HG03469 (cell line): ENCODE results near the gene RGS3.
"Not testable (repeated sequence)": the region's sequence is repeated elsewhere in the genome, so short reads cannot be mapped to it uniquely, and the experiment has no call there.

Experiments
- ATAC-seq: cut with Tn5 transposase; IDR thresholded peaks from one replicate; pipeline ENCODE4 v1.9.1; 2021; ENCODE audit warnings: mild to moderate bottlenecking, moderate library complexity, moderate number of reproducible peaks; ENCODE audit not compliant: unreplicated experiment

Gene RGS3

DNA sequence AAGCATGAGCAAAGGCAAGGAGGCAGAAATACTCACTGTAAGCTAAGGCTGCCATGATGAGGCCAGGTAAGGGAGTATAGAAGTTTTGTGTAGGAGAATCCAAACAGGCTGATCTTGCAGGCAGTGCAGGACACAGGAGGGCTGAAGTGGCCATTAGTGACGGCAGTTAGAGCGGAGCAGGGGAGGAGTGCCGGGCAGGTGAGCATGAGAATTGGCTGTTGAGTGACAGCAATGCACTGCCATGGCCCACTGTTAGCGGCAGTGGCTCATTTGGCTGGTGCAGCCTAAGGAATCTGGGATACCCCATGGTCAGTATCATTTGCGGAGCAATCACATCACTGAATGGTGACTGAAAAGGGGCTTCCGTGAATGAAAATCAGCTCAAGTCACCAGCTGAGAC is 22.8 kb downstream of the RGS3 start:
- no peak for ATAC-seq

DNA sequence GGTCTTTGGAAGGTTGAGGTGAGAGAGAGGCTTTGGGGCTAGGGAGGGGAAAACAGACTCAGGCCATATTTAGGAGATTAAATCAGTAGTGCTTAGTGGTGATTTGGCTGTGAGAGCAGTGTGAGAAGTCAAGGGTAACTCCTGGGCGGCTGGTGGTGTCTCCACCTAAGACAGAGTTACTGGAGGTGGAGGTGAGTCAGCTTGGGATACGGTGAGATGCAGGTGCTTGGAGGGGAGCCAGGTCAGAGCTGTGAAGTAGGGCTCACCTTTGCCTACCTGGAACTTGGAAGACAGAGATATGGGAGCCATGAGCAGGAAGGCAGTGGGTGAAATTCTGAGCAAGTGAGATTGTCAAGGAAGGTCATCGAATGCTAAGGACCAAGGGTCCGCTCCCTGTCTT is 24.5 kb downstream of the RGS3 start:
- no peak for ATAC-seq

DNA sequence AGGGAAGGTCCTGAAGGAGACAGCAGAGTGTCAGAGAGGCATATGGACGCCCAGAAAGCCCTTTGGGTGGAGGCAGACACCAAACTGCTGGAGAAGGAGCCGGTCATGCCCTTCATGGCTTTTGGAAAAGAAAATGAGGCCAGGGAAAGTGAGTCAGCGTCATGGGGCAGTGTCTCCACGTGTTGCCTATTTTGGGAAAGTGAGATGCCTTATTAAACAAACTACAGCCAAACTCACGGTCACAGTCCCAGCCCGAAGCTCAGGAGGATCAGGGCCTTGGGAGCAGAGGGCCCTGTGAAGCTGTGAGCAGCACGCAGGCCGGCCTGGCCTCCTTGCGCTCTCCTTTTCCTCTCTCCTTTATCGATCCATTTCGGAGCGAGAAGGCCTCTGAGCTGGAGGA is 25.0 kb downstream of the RGS3 start:
- ATAC-seq: no peak

DNA sequence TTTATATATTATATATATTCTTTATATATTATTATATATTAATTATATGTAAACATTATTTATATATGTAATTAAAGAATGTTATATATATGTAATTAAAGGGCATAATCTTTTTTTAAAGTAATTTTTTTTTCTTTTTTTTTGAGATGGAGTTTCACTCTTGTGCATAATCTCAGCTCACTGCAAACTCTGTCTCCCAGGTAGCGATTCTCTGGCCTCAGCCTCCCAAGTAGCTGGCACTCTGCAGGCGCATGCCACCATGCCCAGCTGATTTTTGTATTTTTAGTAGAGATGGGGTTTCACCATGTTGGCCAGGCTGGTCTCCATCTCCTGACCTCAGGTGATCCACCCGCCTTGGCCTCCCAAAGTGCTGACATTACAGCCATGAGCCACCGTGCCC is 27.6 kb downstream of the RGS3 start:
- ATAC-seq: not testable (repeated sequence)

DNA sequence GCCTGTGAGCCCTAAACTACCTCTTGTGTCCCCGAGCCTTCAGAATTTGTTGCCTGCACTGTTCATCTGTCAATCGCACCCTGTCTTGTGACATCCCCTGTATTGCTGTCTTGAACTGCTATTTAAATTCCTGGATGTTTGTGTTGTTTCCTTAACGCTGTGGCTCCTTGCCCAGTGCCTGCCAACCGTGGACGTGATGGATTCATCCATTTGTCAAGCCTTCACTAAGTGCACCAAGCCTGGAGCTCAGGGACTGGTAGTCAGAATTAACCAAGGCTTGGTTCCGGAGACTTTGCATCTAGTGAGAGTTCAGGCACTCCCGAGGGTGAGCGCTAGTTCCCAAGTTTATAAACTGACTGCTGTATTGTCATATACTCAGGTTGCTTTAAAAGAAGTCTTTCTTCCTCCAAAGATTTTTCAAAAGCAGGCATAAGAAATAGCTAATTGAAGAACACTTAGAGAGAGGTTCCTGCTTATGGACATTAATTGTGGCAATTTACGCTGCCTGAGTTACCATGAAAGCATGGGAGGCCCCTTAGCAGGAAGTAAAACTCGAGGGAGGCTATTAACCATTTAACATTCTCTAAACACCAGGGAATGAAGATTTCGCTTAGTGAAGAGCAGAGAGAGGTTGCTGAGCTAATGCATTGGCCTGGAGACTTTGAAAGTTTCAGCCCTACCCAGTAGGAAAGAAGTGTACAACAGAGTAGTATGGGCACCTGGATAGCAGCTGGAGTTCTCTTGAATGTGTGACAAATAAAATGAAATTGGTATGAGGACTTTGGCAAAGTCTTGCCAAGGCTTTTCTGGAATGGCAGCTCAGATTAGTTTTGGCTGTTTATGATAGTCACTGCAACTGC is 29.0 kb downstream of the RGS3 start:
- ATAC-seq: no peak

DNA sequence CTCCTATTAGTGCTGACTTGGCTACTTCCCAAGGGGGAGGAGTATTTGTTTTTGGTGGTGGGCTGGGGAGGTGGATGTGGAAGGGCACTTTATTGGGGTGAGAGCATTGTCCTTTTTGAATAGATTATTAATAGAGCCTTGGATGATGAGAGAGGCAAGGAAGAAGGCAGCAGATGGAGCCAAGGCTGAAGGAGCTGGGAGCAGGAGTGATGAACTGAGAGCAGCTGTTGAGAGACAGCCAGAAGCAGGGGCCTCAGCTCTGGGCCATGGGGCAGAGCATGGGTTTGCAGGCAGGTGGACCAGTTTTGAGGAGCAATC is 29.6 kb downstream of the RGS3 start:
- no peak for ATAC-seq

DNA sequence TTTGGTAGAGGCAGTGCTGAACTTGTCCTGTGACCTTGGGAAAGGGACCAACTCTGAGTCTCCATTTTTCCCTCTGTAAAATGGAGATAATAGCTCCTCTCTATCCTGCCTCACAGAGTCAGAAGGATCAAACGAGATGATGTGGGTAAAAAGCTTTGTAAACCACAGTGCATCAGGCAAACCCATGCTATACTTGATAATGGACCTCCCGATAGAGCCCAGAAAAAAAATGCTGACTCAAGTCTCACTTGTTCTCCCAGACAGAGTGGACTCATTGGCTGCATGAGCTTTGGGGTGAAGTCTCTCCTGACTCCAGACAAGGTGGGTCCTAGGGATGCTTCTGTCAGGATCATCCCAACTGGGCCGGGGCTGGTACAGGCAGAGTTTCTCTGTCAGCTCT is 32.0 kb downstream of the RGS3 start:
- no peak for ATAC-seq

DNA sequence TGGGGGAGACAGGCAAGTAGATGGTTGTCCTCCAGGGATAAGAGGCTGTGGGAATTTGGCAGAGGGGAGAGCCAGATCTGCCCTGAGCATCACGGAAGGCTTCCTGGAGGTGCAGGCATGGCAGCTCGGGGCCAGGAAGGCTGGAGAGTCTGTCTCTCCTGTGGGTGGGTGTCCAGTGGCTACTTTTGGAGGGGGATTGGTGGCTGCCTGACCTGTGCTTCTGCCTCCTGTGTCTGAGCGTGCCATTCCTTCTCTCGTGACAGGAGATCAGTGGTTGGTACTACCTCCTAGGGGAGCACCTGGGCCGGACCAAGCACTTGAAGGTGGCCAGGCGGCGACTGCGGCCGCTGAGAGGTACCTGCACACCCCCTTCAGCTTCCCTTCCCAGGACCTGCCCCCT is 33.5 kb downstream of the RGS3 start:
- no peak for ATAC-seq

DNA sequence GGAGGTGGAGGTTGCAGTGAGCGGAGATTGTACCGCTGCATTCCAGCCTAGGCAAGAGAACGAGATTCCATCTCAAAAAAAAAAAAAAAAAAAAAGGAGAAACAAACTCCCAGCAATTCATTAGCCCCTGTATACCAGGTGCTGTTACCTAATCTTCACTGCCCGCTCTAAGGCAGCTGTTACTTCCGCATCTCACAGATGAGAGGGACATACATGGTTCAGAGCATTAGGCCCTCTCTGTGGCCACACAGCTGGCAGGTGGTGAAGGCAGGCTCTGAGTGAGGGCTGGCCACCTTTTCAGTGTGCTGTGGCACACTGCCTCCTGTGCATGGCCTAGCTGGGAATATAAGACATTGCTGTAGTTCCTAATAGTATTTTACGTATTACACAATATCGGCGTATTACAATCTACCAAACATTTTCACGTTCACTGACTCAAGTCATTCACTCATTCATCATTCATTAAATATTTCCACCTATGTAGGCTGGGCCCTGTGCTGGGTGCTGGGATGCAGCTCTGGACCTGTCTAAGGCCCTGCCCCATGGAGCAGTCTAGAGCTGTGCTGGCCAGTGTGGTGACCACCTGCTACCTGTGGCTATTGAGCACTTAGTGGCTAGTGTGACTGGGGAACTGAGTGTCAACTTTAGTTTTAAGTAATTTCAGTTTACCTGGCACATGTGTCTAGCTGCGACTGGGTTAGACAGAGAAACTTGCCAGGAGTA is 35.8 kb downstream of the RGS3 start:
- no peak for ATAC-seq

DNA sequence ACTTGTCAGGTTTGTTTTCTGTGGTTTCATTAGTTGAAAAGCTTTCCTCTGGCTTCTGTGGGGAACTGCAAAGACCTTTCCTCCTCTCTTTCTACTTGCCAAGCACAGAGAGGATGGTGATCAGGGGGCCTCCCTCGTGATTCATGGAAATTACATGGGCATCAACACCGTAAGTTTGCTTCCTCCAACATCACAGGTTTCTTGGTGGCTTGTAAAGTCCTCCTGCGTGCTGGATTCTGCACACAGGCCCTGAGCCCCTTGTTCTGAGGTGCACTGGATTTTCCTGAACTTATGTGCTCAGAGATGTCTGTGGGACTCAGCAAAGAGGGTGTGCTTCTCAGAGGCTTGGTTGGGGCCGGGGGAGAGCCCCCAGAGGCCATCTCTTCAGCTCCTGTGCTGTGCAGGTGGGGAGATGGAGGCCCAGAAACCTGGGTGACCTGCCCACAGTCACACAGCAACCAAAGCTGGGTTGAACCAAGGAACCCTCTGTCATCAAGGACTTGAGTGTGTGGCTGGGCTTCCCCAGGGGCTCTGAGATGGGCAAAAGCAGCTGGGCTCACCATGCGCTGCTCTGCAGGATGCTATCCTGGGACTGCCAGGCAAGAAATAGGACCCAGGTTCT is 36.5 kb downstream of the RGS3 start:
- ATAC-seq: no peak

DNA sequence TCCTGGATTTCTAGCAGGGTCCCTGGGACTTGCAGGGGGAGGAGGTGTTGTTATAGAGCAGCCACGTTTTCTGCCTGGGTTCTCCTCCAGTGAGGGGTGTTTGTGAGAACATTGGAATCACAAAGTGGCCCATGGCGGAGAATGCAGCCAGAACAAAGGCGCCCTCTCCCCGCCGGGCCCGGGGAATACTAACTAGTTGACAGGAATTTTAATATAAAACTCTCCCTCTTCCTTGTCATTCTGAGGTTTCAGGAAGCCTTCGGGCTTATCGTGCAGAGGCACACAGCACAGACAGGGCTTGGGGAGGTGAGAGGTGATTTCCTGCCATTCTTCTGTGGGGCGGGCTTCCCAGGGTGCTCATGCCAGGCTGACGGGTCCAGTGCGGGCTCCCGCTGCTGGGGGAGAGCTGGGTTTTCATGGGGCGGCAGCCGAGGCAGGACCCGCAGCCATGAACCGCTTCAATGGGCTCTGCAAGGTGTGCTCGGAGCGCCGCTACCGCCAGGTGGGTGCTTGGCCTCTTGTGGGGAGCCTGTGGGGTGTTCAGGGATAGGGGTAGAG is 37.7 kb downstream of the RGS3 start:
- no peak for ATAC-seq

DNA sequence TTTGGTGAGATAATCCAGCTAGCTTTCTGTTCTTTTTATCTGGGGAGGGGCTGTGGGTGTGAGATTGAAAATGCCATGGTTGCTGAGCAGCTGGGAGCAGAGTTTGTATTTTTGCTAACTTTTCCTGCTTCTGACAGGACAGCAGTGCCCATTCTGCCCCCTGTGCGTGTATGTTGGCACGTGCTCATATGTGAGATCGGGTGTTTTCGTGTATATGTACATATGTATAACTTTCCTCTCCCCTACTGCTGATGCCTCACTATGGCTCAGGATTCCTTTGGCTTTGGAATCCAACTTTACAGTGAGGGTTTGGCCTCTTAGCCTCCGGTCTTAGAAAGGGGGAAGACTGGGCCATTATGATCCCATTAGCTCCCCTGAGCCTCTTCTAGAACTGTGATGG is 38.3 kb downstream of the RGS3 start:
- no peak for ATAC-seq

DNA sequence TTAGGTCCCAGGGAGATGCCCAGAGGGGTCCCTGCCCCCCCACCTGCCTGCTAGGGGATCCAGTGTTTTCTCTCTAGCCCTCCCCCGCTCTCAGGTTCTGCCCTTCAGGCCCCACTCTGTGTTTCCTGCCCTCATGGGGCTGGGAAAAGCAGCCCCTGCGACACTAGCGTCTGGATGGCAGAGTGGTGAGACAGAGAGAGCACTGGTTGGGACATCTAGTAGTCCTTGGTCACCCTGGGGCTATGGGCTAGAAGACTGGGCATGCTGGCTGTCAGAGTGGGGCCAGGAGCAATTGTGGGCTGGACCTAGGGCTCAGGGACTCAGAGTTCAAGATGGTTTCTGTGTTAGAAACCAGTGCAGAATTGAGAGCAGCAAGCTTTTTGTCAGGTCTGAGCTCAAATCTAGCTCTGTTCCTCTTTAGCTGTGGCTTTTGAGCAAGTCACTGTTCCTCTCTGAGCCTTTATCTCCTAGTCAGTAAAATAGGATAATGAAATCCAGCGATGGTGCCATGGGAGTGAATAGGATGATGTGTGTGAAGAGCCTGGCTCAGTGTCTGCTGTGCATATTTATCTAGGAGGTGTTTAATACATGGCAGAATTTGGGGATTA is 39.0 kb downstream of the RGS3 start:
- ATAC-seq: no peak

DNA sequence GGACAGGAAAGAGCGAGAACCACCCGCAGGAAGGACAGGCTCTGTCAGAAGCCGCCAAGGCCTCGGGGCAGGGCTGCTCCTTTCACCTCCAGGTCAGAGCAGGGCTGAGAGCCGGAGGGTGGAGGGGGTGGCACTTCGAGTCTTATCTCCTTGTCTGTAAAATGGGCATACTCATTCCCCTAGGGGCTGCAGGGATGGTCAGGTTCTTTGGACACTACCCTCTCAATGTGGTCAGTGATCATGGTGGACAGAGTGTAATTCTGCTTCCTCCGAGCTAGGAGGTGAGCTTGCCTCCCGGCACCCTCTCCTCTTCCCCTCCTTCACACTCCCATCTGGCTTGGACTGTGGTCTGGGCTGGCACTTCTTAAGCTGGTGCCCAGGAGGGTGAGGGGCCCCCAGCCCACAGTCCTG is 39.6 kb downstream of the RGS3 start:
- no peak for ATAC-seq

DNA sequence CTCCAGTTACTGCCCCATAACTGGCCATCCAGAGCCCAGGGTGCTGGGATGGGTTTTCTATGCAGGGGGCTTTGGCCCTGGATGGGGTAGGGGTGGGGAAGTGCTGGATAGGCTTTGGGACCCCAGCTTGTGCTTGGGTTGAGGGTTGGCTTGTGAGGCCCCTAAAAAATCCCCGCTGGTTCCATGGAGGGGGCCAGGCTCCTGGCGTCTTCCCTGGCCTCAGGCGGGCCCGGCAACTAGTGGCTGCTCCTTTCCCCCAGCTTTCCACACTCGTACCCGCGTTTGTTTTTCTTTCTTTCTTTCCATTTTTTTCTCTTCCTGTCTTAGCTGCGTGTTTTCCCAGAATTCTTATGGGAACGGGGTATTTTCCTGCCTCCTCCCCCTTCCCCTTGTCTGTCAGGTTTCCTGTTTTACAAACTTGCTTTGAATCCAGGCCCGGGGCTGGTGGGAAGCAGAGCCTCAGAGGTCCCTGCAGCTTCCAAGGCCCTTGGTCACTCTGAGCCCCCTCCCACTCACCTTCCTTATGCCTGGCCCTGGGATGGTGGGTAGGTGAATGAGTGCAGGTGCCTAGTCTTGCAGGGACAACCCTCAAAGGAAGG is 40.2 kb downstream of the RGS3 start:
- ATAC-seq: no peak

DNA sequence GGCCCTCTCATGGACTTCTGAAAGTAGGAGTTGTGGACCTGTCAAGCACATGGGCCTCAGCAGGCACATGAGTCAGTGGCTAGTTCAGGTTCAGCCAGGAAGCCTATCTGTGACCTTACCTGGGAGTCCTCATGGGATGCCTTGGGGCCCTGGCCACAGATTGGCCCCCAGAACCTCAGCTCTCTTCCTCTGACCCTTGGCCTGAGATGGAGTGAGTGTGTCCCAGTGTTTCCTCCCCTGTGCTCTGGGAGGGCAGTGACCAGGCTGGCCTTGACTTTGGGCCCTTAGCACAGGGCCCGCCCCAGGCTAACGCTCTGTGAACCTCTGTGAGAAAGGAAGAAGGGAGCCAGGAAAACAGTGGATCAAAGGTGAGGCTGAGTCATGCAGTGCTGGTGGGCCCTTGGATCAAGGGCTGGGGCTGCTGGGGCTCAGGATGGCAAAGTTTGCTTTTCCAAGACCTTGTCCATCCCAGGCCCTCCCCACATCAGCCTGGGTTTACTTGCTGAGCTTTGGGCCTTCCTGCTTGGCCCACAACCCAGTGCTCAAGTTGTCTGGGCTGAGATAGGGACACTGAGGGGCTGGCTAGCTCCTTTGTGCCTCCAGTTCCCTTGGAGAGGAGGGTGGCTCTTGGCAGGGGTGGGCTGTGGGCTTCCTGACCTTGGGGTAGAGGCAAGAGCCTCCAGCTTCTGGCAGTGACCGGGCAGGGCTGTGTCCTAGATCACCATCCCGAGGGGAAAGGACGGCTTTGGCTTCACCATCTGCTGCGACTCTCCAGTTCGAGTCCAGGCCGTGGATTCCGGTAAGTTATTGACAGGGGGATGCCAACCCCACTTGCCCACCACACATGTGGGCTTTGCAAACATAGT is 41.4 kb downstream of the RGS3 start:
- ATAC-seq: no peak

DNA sequence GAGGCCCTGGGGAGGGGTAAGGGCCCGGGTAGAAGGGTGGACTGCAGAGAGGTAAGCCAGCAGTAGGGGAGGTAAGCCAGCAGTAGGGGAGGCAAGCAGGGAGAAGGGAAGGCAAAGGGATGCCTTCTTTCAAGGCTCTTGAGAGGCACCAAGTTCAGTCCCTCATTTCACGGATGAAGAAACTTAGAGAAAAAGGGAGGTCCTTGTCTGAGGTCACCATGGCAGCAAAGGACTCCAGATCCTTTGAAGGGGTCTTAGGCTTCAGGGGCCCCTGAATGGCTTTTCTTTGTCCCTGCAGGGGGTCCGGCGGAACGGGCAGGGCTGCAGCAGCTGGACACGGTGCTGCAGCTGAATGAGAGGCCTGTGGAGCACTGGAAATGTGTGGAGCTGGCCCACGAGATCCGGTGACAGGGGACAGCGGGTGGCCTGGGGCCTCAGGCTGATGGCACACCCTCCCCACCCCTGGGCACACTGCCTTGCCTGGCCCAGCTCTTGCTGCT is 42.6 kb downstream of the RGS3 start:
- ATAC-seq: no peak

DNA sequence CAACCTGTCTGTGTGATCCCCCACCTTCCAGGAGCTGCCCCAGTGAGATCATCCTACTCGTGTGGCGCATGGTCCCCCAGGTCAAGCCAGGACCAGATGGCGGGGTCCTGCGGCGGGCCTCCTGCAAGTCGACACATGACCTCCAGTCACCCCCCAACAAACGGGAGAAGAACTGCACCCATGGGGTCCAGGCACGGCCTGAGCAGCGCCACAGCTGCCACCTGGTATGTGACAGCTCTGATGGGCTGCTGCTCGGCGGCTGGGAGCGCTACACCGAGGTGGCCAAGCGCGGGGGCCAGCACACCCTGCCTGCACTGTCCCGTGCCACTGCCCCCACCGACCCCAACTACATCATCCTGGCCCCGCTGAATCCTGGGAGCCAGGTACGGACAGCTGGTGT is 43.7 kb downstream of the RGS3 start:
- ATAC-seq: no peak

DNA sequence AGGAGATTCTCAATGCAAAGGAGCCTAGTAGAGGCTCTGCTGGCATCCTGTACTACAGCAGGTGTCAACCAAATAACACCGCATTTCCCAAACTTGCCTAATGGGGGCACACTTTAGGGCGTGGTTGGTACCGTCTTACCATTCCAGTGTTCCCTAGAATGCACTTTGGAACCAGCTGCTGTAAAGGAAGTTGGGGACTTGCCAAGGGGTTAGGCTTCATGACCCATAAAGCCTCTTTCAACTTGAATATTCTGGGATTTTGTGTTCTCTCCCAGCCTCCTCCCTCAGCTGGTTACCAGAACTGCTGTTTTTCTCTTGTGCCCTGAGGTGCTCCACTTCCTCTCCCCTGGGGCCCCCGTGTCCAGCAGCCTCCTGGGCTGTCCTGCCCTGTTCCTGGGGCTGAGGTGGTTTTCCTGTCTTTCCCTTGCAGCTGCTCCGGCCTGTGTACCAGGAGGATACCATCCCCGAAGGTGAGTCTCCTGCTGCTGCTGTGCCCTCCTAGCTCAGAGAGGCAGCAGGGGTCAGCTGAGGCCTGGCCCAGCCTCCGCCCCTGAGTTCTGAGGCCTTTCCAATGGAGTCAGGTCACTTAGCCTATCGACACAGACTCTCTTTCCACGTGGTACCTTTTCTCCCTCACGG is 44.7 kb downstream of the RGS3 start:
- ATAC-seq: no peak
